Measurements from ENCODE around the gene LAT. TPM values are rescaled to one million over a fixed set of nuclear protein-coding genes. Genes with fewer than 3 reads are reported as not detected.

LAT gene
- total and polyA plus RNA-seq, 2 of the 13 experiments (the other 11 are each of a cell fraction or from before 2014, with no cell fraction given) = 2.0 to 3.0 TPM

GRCh38 chr16:28950648-28951409 lies 34.0 kb upstream of the LAT start, which contains the start of gene NFATC2IP (continued):
- TF ChIP-seq TFDP2 (CRISPR knock-in tag; IDR thresholded peaks at IDR 0.05) (peak; percentile 99), SUZ12 (IDR thresholded peaks at IDR 0.05; ENCODE audit: low read depth, low read length) (peak; percentile 84; the same call in 1 of the 2 replicates), ZNF282 (IDR thresholded peaks at IDR 0.05; ENCODE audit: partially characterized antibody) (no peak), NR2C2 (CRISPR knock-in tag; IDR thresholded peaks at IDR 0.05; ENCODE audit: borderline replicate concordance) (peak; percentile 80), ERF (CRISPR knock-in tag; IDR thresholded peaks at IDR 0.05) (peak; percentile 57; the same call in 1 of the 2 replicates), HES4 (CRISPR knock-in tag; IDR thresholded peaks at IDR 0.05; ENCODE audit: borderline replicate concordance) (peak; percentile 78; the same call in 1 of the 2 replicates), GLI4 (CRISPR knock-in tag; IDR thresholded peaks at IDR 0.05; ENCODE audit: borderline replicate concordance) (no peak), RBM39 (IDR thresholded peaks at IDR 0.05; ENCODE audit: low read depth, low read length, poor library complexity, severe bottlenecking) (peak; percentile 10), HDAC1 (CRISPR knock-in tag; IDR thresholded peaks at IDR 0.05) (peak; percentile 71), ZNF563 (CRISPR knock-in tag; IDR thresholded peaks at IDR 0.05) (peak; percentile 30; the same call in 1 of the 2 replicates), SALL2 (CRISPR knock-in tag; IDR thresholded peaks at IDR 0.05) (no peak), IKZF5 (CRISPR knock-in tag; IDR thresholded peaks at IDR 0.05) (peak; percentile 29; the same call in 1 of the 2 replicates), CCAR2 (optimal IDR thresholded peaks at IDR 0.05; ENCODE audit: low read depth, low read length) (no peak), ZMYM2 (CRISPR knock-in tag; IDR thresholded peaks at IDR 0.05) (no peak), PREB (CRISPR knock-in tag; IDR thresholded peaks at IDR 0.05) (no peak), CAMTA2 (CRISPR knock-in tag; IDR thresholded peaks at IDR 0.05; ENCODE audit: borderline replicate concordance) (no peak), CREB3 (CRISPR knock-in tag; IDR thresholded peaks at IDR 0.05) (no peak), ZNF20 (CRISPR knock-in tag; IDR thresholded peaks at IDR 0.05) (peak; percentile 66; the same call in 1 of the 2 replicates), SMAD1 (CRISPR knock-in tag; IDR thresholded peaks at IDR 0.05; ENCODE audit: borderline replicate concordance, low read depth) (no peak), ZBTB8A (CRISPR knock-in tag; IDR thresholded peaks at IDR 0.05; ENCODE audit: borderline replicate concordance, low read depth) (no peak), HBP1 (CRISPR knock-in tag; IDR thresholded peaks at IDR 0.05; ENCODE audit: low read depth) (no peak), ZNF577 (CRISPR knock-in tag; IDR thresholded peaks at IDR 0.05; ENCODE audit: borderline replicate concordance, low read depth) (no peak), PPARG (CRISPR knock-in tag; conservative IDR thresholded peaks at IDR 0.05) (0 out of 2 replicates have a peak, but pooled peaks have one; percentile 3), ZFP36L1 (CRISPR knock-in tag; IDR thresholded peaks at IDR 0.05) (peak; percentile 96)

Data from HepG2 (cell line).